HG03095 (cell line): ENCODE results near the gene SLC18A2.

ENCODE experiments used
- ATAC-seq: cut with Tn5 transposase; IDR thresholded peaks from one replicate; pipeline ENCODE4 v1.9.1; 2021; ENCODE audit warnings: moderate library complexity; ENCODE audit not compliant: unreplicated experiment

SLC18A2 gene

GRCh38 chr10:117311261-117311660 is 70.3 kb downstream of the SLC18A2 start:
- no peak for ATAC-seq

- no peak for ATAC-seq
These were observed 71.5 kb downstream of the SLC18A2 start for GRCh38 chr10:117312430-117312829.

- no peak for ATAC-seq
These were observed 72.7 kb downstream of the SLC18A2 start for GRCh38 chr10:117313641-117314040.

- ATAC-seq: no peak
These were observed 75.8 kb downstream of the SLC18A2 start for GRCh38 chr10:117316701-117317100.

- ATAC-seq: no peak
These were observed 78.0 kb downstream of the SLC18A2 start for GRCh38 chr10:117318909-117319308.

GRCh38 chr10:117320050-117320665 is 79.2 kb downstream of the SLC18A2 start:
- ATAC-seq: no peak

GRCh38 chr10:117322260-117322659 is 81.3 kb downstream of the SLC18A2 start:
- ATAC-seq: no peak

GRCh38 chr10:117324367-117324766 is 83.5 kb downstream of the SLC18A2 start:
- ATAC-seq: no peak

GRCh38 chr10:117327262-117327661 is 86.3 kb downstream of the SLC18A2 start:
- ATAC-seq: no peak
